ENCODE measurements around the gene FURIN. TPM values are rescaled to one million over a fixed set of nuclear protein-coding genes. Genes with fewer than 3 reads are reported as not detected.

The FURIN gene
- total and polyA plus RNA-seq, 2 of the 4 experiments (the other 2 are of a cell fraction): 34.8 to 54.3 TPM

- Histone ChIP-seq H3K9ac (ENCODE audit: low read depth, low read length) (no peak overlapping the region), H3K4ac (ENCODE audit: low read depth, low read length) (peak overlapping the region; percentile 48; the same call in 1 of the 2 replicates), H4K91ac (ENCODE audit: insufficient read depth, low read depth, low read length) (no peak overlapping the region), H3K27ac (ENCODE audit: insufficient read depth, low read length) (no peak overlapping the region), H3K18ac (ENCODE audit: low read depth, low read length) (0 out of 2 replicates have a peak overlapping the region, but pooled peaks have one; percentile 1), H2AK9ac (replicated peaks; ENCODE audit: low read depth, low read length, poor library complexity) (no peak overlapping the region), H3K9me1 (ENCODE audit: insufficient read depth, low read length) (peaks cover 3% of the 10 kb centered on the region; the same call in 1 of the 2 replicates), H3K9me3 (ENCODE audit: control insufficient read depth, insufficient read depth, low read length) (no peaks in the 10 kb centered on the region), H2BK15ac (ENCODE audit: low read depth, low read length) (no peak overlapping the region), H3K36me3 (ENCODE audit: control insufficient read depth, insufficient read depth, low read length) (no peaks in the 10 kb centered on the region), H3K27me3 (ENCODE audit: control insufficient read depth, insufficient read depth, low read length) (no peaks in the 10 kb centered on the region), H3K4me1 (ENCODE audit: control insufficient read depth, insufficient read depth, low read length) (peaks cover 6% of the 10 kb centered on the region), H3K56ac (ENCODE audit: extremely low read depth, insufficient read depth, low read length) (no peak overlapping the region), H2AK5ac (ENCODE audit: low read depth, low read length) (peak overlapping the region; percentile 50), H4K5ac (ENCODE audit: low read depth, low read length) (peak overlapping the region; percentile 12; the same call in 1 of the 2 replicates), H2BK5ac (ENCODE audit: low read depth, low read length, poor library complexity, severe bottlenecking) (peak overlapping the region; percentile 27), H3K79me1 (ENCODE audit: low read depth in 1 of 2, low read length in 2 of 2) (no peaks in the 10 kb centered on the region), H2AFZ (replicated peaks; ENCODE audit: low read length, poor library complexity) (peak overlapping the region; percentile 85), H2BK20ac (ENCODE audit: low read depth, low read length) (no peak overlapping the region), H4K20me1 (ENCODE audit: insufficient read depth, low read length) (no peaks in the 10 kb centered on the region), H3K23ac (ENCODE audit: low read depth, low read length) (no peak overlapping the region; the same call in 1 of the 2 replicates), H3K14ac (replicated peaks; ENCODE audit: low read depth, low read length) (peak overlapping the region; percentile 74; the same call in 1 of the 2 replicates), H2BK120ac (ENCODE audit: low read depth, low read length) (no peak overlapping the region), H3K4me3 (ENCODE audit: insufficient read depth, low read depth, low read length) (no peak overlapping the region), H4K8ac (ENCODE audit: low read depth in 2 of 2, low read length in 2 of 2) (peak overlapping the region in 1 of 2 experiments; percentile 85; a peak in 1 of 4 replicates), H3K4me2 (ENCODE audit: low read depth, low read length) (no peak overlapping the region)
- ATAC-seq (ENCODE audit: low read depth) (peak; percentile 62), DNase-seq (no peak)
- 45% methylated on average over 3 of the region's 10 CpGs; no CpG with 5 or more reads in 1 of the 2 experiments for WGBS, 2 experiments (ENCODE audit: extremely low coverage in 2 of 2, insufficient read length in 1 of 2)
- no TSS peak for BruUV-seq (replicated peaks)
- in situ Hi-C loops (cut with MboI; ENCODE audit: low sequenced_read_pairs) (no loop called here), intact Hi-C loops (cut with micrococcal nuclease) (no loop called here), dilution Hi-C loops (cut with HindIII; ENCODE audit: low sequenced_read_pairs, unreplicated experiment) (no loop called here)
- ChIA-PET CTCF (no interaction called here), POLR2A (ENCODE audit: unreplicated experiment) (interaction anchor here (0.7 to 0.9 kb wide), 2 partner anchors 70 to 151 kb away, joined by 3 to 5 read pairs; no protein-coding TSS in a partner anchor)
- TF ChIP-seq BHLHE40 (IDR thresholded peaks at IDR 0.05; ENCODE audit: low read depth, low read length): no peak
- no peak for TF ChIP-seq RCOR1 (IDR thresholded peaks at IDR 0.05; ENCODE audit: insufficient replicate concordance, low read length)
- no peak for TF ChIP-seq NFE2L2 (IDR thresholded peaks at IDR 0.05; ENCODE audit: low read depth, low read length)
- TF ChIP-seq CEBPB (IDR thresholded peaks at IDR 0.05; ENCODE audit: low read depth, low read length): no peak
- no peak for TF ChIP-seq FOS (IDR thresholded peaks at IDR 0.05; ENCODE audit: low read depth, low read length)
- TF ChIP-seq, protein P1, sequence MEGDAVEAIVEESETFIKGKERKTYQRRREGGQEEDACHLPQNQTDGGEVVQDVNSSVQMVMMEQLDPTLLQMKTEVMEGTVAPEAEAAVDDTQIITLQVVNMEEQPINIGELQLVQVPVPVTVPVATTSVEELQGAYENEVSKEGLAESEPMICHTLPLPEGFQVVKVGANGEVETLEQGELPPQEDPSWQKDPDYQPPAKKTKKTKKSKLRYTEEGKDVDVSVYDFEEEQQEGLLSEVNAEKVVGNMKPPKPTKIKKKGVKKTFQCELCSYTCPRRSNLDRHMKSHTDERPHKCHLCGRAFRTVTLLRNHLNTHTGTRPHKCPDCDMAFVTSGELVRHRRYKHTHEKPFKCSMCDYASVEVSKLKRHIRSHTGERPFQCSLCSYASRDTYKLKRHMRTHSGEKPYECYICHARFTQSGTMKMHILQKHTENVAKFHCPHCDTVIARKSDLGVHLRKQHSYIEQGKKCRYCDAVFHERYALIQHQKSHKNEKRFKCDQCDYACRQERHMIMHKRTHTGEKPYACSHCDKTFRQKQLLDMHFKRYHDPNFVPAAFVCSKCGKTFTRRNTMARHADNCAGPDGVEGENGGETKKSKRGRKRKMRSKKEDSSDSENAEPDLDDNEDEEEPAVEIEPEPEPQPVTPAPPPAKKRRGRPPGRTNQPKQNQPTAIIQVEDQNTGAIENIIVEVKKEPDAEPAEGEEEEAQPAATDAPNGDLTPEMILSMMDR (conservative IDR thresholded peaks at IDR 0.05; ENCODE audit: low read depth, low read length): no peak
- no peak for TF ChIP-seq CHD1 (IDR thresholded peaks at IDR 0.05; ENCODE audit: low read depth, low read length)
- no peak for TF ChIP-seq MAFK (IDR thresholded peaks at IDR 0.05; ENCODE audit: low read depth, low read length)
Observed at GRCh38 chr15:90859234-90860131, 8.9 kb upstream of the FURIN start.

Data from IMR-90 (cell line).